Liver (tissue), 9 donors: ENCODE results near the gene KRTAP4-7. TPM values are rescaled to one million over a fixed set of nuclear protein-coding genes. Genes with fewer than 3 reads are reported as not detected.
"Not testable (repeated sequence)": the region's sequence is repeated elsewhere in the genome, so short reads cannot be mapped to it uniquely, and the experiment has no call there.

ENCODE experiments used
- DNase-seq: peaks from one replicate; pipeline ENCODE4 v3.0.0-alpha.2; 2017; ENCODE audit warnings: low spot score
- H3K27ac ChIP-seq, 2 donors: one replicate each; pipeline ENCODE4 v1.7.0; 2013; ENCODE audit warnings: inconsistent platforms in 2 of 2, low read length in 2 of 2, control low read depth in 1 of 2, low read depth in 1 of 2, mild to moderate bottlenecking in 1 of 2
- H3K27me3 ChIP-seq, 4 donors: one replicate each; pipeline versions ENCODE4 v1.6.1 to v1.7.0; 2013; ENCODE audit warnings: low read length in 3 of 4, inconsistent platforms in 1 of 4, mild to moderate bottlenecking in 1 of 4, moderate library complexity in 1 of 4; ENCODE audit not compliant: control insufficient read depth in 4 of 4, insufficient read depth in 4 of 4
- H3K36me3 ChIP-seq, 4 donors: one replicate each; pipeline versions ENCODE4 v1.6.1 to v1.7.0; 2013; ENCODE audit warnings: low read length in 3 of 4, mild to moderate bottlenecking in 3 of 4, low read depth in 1 of 4, moderate library complexity in 1 of 4; ENCODE audit not compliant: control insufficient read depth in 4 of 4, insufficient read depth in 3 of 4
- H3K4me1 ChIP-seq, 4 donors: one replicate each; pipeline versions ENCODE4 v1.6.1 to v1.7.0; 2013; ENCODE audit warnings: low read length in 3 of 4, mild to moderate bottlenecking in 3 of 4, moderate library complexity in 1 of 4; ENCODE audit not compliant: control insufficient read depth in 4 of 4, insufficient read depth in 4 of 4
- H3K4me3 ChIP-seq, 3 donors: one replicate each; pipeline versions ENCODE4 v1.6.1 to v1.7.0; 2013; ENCODE audit warnings: low read length in 3 of 3, control low read depth in 1 of 3, low read depth in 1 of 3, mild to moderate bottlenecking in 1 of 3
- H3K9ac ChIP-seq, 2 donors: one replicate each; pipeline ENCODE4 v1.7.0; 2013; ENCODE audit warnings: low read length in 2 of 2, mild to moderate bottlenecking in 2 of 2, moderate library complexity in 2 of 2, control low read depth in 1 of 2, low read depth in 1 of 2
- H3K9me3 ChIP-seq, 4 donors: one replicate each; pipeline versions ENCODE4 v1.6.1 to v1.7.0; 2013; ENCODE audit warnings: low read length in 3 of 4; ENCODE audit not compliant: control insufficient read depth in 4 of 4
- ATF3 ChIP-seq: IDR thresholded peaks from 2 replicates; pipeline ENCODE4 v1.6.1; 2016; ENCODE audit warnings: antibody characterized with exemption
- CTCF ChIP-seq: fragments of 150-350 bp; IDR thresholded peaks from 2 replicates; pipeline ENCODE4 v1.5.1; 2017; ENCODE audit warnings: improper control_type of control experiment, low read depth, low read length; ENCODE audit not compliant: missing input control
- EGR1 ChIP-seq, 2 donors: IDR thresholded peaks; 2 replicates each; pipeline ENCODE4 v1.6.1; 2016 to 2018; ENCODE audit warnings: antibody characterized with exemption in 2 of 2, low read depth in 2 of 2
- FOXA1 ChIP-seq: IDR thresholded peaks from 2 replicates; pipeline ENCODE4 v1.6.1; 2016; ENCODE audit warnings: antibody characterized with exemption
- FOXA2 ChIP-seq: IDR thresholded peaks from 2 replicates; pipeline ENCODE4 v1.6.1; 2016; ENCODE audit warnings: antibody characterized with exemption
- HNF4A ChIP-seq, 2 donors: conservative IDR thresholded peaks; 2 replicates each; pipeline ENCODE4 v1.6.1; 2016; ENCODE audit warnings: antibody characterized with exemption in 2 of 2, mild to moderate bottlenecking in 2 of 2
- HNF4G ChIP-seq: IDR thresholded peaks from 2 replicates; pipeline ENCODE4 v1.6.1; 2016; ENCODE audit warnings: antibody characterized with exemption
- NR2F2 ChIP-seq: IDR thresholded peaks from 2 replicates; pipeline ENCODE4 v1.6.1; 2016; ENCODE audit warnings: antibody characterized with exemption
- RXRA ChIP-seq, 2 donors: IDR thresholded peaks; 2 replicates each; pipeline ENCODE4 v1.6.1; 2017 to 2018; ENCODE audit warnings: antibody characterized with exemption in 2 of 2, mild to moderate bottlenecking in 1 of 2
- SP1 ChIP-seq: IDR thresholded peaks from 2 replicates; pipeline ENCODE4 v1.6.1; 2018; ENCODE audit warnings: antibody characterized with exemption, mild to moderate bottlenecking
- TAF1 ChIP-seq: conservative IDR thresholded peaks from 2 replicates; pipeline ENCODE4 v1.6.1; 2016; ENCODE audit warnings: antibody characterized with exemption, mild to moderate bottlenecking
- YY1 ChIP-seq: IDR thresholded peaks from 2 replicates; pipeline ENCODE4 v1.6.1; 2016; ENCODE audit warnings: antibody characterized with exemption, mild to moderate bottlenecking
- ZBTB33 ChIP-seq: IDR thresholded peaks from 2 replicates; pipeline ENCODE4 v1.6.1; 2016; ENCODE audit warnings: antibody characterized with exemption
- WGBS: extraction: QIAGEN DNeasy Blood & Tissue Kit; methylation state at CpG from one replicate; pipeline ENCODE4 v1.1.7; 2013; 5-methylcytosine and 5-hydroxymethylcytosine counted together
- polyA plus RNA-seq, 2 donors: library from polyadenylated mRNA; stranded (reverse) in 1 of 2; unstranded in 1 of 2; fragments of 200-250 nt in 1 of 2; fragments of >200 nt in 1 of 2; fragmentation: Nextera tagmentation in 1 of 2; extraction: Ambion mirVana in 1 of 2; gene quantifications; one replicate each; pipeline versions ENCODE4 v1.2.1 to v1.2.3, GENCODE V29; 2013 to 2015
- total RNA-seq, 2 donors: library from RNA; depleted of rRNA; stranded (reverse); fragments of >200 nt; gene quantifications; one replicate each; pipeline ENCODE4 v1.2.3, GENCODE V29; 2014
- TF ChIP-seq, protein P1 (sequence below): IDR thresholded peaks from 2 replicates; pipeline ENCODE4 v1.6.1; 2016; ENCODE audit warnings: antibody characterized with exemption
- TF ChIP-seq, protein P2 (sequence below): IDR thresholded peaks from 2 replicates; pipeline ENCODE4 v1.6.1; 2016; ENCODE audit warnings: antibody characterized with exemption, mild to moderate bottlenecking
- donor health status: healthy.
- donor health status: healthy.
- donor health status: healthy.
- donor health status: healthy.
- donor health status: healthy.

The KRTAP4-7 gene
- total and polyA plus RNA-seq, 4 donors, result not detected

- TF ChIP-seq EGR1 (IDR thresholded peaks at IDR 0.05; ENCODE audit: low read depth in 2 of 2) (no peak), TAF1 (no peak), RXRA (IDR thresholded peaks at IDR 0.05) (no peak), HNF4G (no peak), ZBTB33 (no peak)
Measured at GRCh38 chr17:41049110-41049509, 34.8 kb upstream of the KRTAP4-7 start (continued).

DNA sequence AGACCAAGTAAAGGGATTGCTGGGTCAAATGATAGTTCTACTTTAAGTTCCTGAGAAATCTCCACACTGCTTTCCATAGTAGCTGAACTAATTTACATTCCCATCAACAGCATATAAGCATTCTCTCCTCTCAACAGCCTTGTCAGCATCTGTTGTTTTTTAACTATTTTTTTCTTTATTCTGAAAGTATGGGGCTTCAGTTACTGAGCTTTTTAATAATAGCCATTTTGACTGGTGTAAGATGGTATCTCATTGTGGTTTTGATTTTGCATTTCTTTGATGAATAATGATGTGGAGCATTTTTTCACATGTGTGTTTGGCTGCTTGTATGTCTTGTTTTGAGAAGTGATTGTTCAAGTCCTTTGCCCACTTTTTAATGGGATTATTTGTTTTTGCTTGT lies 31.4 kb upstream of the KRTAP4-7 start:
- Histone ChIP-seq H3K9ac (no peak overlapping the region), H3K27ac (no peak overlapping the region), H3K4me1 (no peaks in the 10 kb centered on the region), H3K36me3 (no peaks in the 10 kb centered on the region), H3K27me3 (no peaks in the 10 kb centered on the region), H3K4me3 (no peak overlapping the region), H3K9me3 (no peaks in the 10 kb centered on the region)
- DNase-seq, result no peak
- TF ChIP-seq ATF3 (no peak), YY1 (no peak), FOXA2 (no peak), CTCF (no peak), SP1 (no peak), NR2F2 (no peak), HNF4A (conservative IDR thresholded peaks at IDR 0.05) (no peak), FOXA1 (no peak)
- TF ChIP-seq, protein P1, sequence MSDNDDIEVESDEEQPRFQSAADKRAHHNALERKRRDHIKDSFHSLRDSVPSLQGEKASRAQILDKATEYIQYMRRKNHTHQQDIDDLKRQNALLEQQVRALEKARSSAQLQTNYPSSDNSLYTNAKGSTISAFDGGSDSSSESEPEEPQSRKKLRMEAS, result no peak

DNA sequence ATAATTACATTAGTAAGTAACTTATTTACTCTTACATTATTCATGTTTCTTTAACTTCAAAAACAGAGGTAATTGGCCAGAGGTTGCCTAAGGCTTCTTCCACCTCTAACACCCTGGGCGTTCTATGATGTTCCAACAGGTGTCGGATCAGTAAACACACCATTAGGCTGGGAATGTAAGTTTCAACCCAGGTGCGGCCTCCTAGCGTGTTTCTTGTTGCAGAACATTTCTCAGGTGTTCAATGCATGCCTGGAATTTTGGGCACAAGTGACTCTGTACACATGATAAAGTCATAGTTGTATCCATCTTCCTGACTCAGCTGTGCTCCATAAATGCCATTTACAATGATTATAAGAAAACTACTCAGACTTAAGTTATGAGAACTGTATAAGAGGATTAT lies 29.9 kb upstream of the KRTAP4-7 start:
- no peaks in the 10 kb centered on the region for H3K27me3 ChIP-seq
- no peak overlapping the region for H3K27ac ChIP-seq
- DNase-seq, result no peak
- TF ChIP-seq RXRA (IDR thresholded peaks at IDR 0.05), result no peak
- TF ChIP-seq, protein P2, sequence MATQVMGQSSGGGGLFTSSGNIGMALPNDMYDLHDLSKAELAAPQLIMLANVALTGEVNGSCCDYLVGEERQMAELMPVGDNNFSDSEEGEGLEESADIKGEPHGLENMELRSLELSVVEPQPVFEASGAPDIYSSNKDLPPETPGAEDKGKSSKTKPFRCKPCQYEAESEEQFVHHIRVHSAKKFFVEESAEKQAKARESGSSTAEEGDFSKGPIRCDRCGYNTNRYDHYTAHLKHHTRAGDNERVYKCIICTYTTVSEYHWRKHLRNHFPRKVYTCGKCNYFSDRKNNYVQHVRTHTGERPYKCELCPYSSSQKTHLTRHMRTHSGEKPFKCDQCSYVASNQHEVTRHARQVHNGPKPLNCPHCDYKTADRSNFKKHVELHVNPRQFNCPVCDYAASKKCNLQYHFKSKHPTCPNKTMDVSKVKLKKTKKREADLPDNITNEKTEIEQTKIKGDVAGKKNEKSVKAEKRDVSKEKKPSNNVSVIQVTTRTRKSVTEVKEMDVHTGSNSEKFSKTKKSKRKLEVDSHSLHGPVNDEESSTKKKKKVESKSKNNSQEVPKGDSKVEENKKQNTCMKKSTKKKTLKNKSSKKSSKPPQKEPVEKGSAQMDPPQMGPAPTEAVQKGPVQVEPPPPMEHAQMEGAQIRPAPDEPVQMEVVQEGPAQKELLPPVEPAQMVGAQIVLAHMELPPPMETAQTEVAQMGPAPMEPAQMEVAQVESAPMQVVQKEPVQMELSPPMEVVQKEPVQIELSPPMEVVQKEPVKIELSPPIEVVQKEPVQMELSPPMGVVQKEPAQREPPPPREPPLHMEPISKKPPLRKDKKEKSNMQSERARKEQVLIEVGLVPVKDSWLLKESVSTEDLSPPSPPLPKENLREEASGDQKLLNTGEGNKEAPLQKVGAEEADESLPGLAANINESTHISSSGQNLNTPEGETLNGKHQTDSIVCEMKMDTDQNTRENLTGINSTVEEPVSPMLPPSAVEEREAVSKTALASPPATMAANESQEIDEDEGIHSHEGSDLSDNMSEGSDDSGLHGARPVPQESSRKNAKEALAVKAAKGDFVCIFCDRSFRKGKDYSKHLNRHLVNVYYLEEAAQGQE, result no peak
- WGBS, result 87% methylated on average over 4 of the region's 4 CpGs
- H3K36me3 ChIP-seq, result no peaks in the 10 kb centered on the region
- H3K4me3 ChIP-seq, result no peak overlapping the region
- H3K4me1 ChIP-seq, result no peaks in the 10 kb centered on the region
- no peak overlapping the region for H3K9ac ChIP-seq
- no peaks in the 10 kb centered on the region for H3K9me3 ChIP-seq

DNA sequence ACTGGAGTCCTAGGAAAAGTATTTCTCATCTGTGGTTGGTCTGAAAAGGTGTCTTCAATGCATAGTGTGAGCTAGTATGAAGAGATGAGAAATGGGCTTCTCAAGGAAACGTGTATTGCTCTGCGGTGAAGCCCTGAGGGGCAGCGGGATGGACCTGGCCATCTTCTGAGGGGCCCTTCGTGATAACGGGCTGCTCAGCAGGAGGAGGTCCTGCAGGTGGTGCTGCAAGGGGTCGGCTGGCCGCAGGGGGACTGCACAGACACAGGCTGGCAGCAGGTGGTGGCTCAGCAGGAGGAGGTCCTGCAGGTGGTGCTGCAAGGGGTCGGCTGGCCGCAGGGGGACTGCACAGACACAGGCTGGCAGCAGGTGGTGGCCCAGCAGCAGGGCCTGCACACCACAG lies 29.4 kb upstream of the KRTAP4-7 start:
- H3K27me3 ChIP-seq, H3K4me3 ChIP-seq, H3K36me3 ChIP-seq, H3K9me3 ChIP-seq, H3K4me1 ChIP-seq, H3K27ac ChIP-seq, H3K9ac ChIP-seq, DNase-seq: not testable (repeated sequence)
- 60% methylated on average over 9 of the region's 9 CpGs for WGBS

DNA sequence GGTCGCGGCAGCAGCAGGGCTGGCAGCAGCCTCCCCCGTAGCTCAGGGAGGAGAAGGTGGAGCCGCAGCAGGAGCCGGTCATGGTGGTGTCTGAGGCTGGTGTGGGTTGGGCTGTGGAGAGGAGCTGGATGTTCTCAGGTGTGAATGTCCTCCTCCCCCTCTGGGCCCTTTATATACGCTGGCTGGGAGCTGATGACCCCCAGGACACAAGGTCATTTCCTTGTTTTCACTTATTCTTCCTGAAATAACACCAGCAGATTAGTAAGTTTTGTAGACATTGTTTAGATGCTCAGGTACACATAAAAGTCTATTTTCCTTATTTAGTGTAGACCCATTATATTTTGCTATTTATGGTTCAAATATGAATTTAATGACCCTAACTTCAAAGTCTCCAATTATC lies 28.8 kb upstream of the KRTAP4-7 start, which contains the start of gene KRTAP2-2:
TSS of gene KRTAP2-2 (minus strand) at position 101 of the 400 bp plus-strand sequence. CDS start at position 82, 19 bp downstream.
- not testable (repeated sequence) for H3K4me1 ChIP-seq, DNase-seq, H3K27me3 ChIP-seq, H3K9ac ChIP-seq, H3K36me3 ChIP-seq, H3K9me3 ChIP-seq, H3K27ac ChIP-seq, H3K4me3 ChIP-seq
- WGBS, result 27% methylated on average over 1 of the region's 6 CpGs
